Superior temporal gyrus (tissue), 1 donor: Measurements from ENCODE around the gene EP400.

Experiments used
- DNase-seq: peaks from one replicate; pipeline ENCODE4 v3.0.0-alpha.2; 2016; ENCODE audit errors: extremely low spot score

EP400 gene

GRCh38 chr12:131912518-131913274, 37.0 kb upstream of the EP400 start:
- DNase-seq = no peak

- DNase-seq = no peak
These were observed 36.1 kb upstream of the EP400 start for GRCh38 chr12:131913666-131914065.

GRCh38 chr12:131914179-131914702, 35.5 kb upstream of the EP400 start:
- no peak for DNase-seq

GRCh38 chr12:131915000-131915689, 34.6 kb upstream of the EP400 start:
- no peak for DNase-seq

GRCh38 chr12:131915823-131916222, 33.9 kb upstream of the EP400 start:
- DNase-seq = no peak

- DNase-seq = no peak
These were observed 33.2 kb upstream of the EP400 start for GRCh38 chr12:131916306-131917138.

- no peak for DNase-seq
These were observed 32.5 kb upstream of the EP400 start for GRCh38 chr12:131917139-131917710.

- DNase-seq = no peak
These were observed 31.9 kb upstream of the EP400 start for GRCh38 chr12:131917711-131918306.

- no peak for DNase-seq
These were observed 31.3 kb upstream of the EP400 start for GRCh38 chr12:131918311-131919050.

GRCh38 chr12:131919051-131919347, 30.7 kb upstream of the EP400 start:
- no peak for DNase-seq

- no peak for DNase-seq
These were observed 30.2 kb upstream of the EP400 start for GRCh38 chr12:131919366-131920156.

- no peak for DNase-seq
These were observed 29.6 kb upstream of the EP400 start for GRCh38 chr12:131920157-131920508.

- no peak for DNase-seq
These were observed 28.6 kb upstream of the EP400 start for GRCh38 chr12:131920902-131921840.

GRCh38 chr12:131921866-131922769, 27.6 kb upstream of the EP400 start:
- no peak for DNase-seq

- DNase-seq = no peak
These were observed 27.0 kb upstream of the EP400 start for GRCh38 chr12:131922772-131923171.

- no peak for DNase-seq
These were observed 26.5 kb upstream of the EP400 start for GRCh38 chr12:131923260-131923659.

GRCh38 chr12:131927110-131928079, 22.3 kb upstream of the EP400 start:
- no peak for DNase-seq
